ENCODE results near the gene RTL9.

Gene RTL9

GRCh38 chrX:110407910-110408545, 49.4 kb downstream of the RTL9 start:
- peak; percentile 65 for DNase-seq

Data from NCI-H2081 treated with DMSO at 0.1 percent for 48 hours (cell line).